Stimulated activated naive CD4-positive, alpha-beta T cell (primary cell): Measurements from ENCODE around the gene AUP1.
"Not testable (repeated sequence)": the region's sequence is repeated elsewhere in the genome, so short reads cannot be mapped to it uniquely, and the experiment has no call there.

Experiments used
- DNase-seq, 6 experiments: peaks; one replicate each; lab custom pipeline; 2025; lab: John Stamatoyannopoulos, UW

AUP1 gene

DNA sequence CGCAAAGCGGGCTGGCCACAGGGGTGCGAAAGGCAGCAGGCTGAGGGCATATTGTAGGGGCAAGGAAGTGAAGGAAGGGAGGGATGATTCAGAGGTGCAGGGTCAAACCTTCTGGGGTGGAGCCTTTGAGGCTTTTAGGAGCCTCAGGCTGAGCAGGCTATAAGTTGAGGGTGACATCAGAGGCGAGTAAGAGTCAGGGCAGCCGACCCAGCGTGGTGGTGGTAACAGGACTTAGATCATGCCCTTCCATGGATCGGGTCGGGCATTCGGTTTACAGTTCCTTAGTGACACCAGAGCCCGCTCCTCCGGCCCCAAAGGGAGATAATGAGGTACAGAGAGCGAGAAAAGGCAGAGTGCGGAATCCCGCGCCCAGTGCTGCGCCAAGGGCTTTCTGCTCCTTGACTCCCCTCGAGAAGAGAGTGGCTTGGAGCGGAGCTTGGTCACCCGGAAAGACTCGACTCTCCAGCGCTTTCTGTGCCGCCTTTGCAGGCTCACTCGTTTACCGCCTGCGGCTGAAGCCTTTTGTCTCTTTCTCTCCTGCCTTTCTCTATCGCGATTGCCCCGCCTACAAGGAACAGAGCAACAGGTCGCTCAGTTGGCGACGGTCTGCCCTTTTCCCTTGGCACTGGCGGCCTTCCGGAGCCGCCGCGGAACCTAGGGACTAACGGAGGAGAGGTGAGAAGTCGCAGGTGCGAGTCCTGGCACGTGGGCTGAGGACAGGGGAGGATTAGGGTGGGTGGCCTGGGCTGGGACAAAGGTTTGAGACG lies 30.8 kb downstream of the AUP1 start:
- peak in 2 of 6 experiments; percentile 27 to 47 for DNase-seq

DNA sequence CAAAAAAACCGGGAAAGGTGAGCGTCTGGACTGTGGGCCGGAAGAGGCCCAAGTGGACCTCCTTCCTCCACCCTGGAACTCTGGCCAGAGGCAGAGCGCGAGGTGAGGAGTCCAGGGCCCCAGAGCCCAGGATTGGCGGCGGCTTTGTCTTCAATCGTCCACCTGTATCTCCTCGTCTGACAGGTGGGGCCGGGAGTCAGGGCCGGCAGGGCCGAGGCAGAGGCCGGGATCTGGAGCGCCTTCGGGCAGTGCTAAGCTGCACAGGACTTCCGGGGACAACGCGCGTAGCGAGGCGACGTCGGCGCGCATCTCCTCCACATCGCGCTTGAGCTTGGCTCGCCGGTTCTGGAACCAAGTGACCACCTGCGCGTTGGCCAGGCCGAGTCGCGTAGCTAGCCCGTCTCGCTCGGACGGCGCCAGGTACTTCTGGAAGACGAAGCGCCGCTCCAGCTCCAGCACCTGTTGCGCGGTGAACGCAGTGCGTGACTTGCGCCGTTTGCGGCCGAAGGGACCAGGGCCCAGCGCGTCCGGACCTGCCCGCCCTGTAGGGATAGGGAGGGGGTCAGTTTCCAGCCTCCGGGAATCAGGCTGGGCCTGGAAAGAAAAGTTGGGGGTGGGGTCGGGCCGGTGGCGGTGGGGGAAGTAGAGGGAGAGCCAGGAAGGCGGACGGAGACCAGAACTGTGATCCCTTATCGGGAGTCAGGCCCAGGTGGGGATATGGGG lies 31.6 kb downstream of the AUP1 start:
- no peak for DNase-seq

DNA sequence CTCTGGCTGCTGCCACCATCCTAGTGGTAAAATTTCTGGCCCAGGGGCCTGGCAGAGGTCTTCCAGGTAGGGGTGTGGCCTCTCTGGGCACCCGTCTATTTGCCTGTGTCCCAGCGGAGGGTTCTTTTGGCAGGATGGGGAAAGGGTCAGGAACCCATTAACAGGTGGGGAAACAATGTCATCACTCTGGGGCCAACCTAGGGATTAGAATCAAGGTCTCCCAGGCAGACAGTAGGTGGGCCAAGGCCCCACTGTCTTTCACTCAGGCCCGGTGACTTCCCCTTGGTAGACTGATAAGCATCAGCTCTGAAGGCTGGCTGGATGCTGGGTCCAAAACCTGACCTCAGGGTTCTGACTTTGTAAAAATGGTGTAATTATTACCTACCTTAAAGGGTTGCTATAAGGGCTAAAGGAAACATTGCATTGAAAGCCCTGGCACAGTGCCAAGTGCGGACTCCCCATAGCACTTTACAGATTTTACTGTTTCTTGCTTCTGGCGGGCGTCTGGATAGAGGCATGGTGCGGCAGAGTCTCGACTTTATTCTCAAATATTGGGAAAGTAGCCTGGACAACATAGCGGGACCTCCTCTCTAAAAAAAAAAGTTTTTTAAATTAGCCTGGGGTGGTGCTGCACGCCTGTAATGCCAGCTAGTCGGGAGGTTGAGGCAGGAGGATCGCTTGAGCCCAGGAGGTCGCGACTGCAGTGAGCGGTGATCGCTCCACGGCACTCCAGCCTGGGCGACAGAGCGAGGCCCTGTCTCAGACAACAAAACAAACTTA lies 32.3 kb downstream of the AUP1 start:
- no peak for DNase-seq

DNA sequence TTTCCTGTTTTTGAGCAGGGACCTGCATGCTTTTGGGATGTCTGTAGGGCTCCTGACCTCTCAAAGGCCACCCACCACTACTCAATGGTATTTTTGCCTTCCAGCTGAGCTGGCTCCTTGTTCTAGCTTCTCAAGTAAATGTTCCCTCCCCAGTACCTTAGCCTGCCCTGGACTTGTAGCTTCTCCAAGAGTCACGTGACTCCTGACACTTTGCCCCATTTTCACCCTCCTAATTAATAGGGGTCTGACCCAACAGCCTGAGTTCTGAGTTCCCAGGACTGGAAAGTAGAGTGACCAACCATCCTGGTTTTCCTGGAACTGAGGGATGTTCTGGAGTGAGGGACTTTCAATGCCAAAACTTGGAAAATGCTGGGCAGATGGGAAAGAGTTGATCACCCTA lies 34.1 kb downstream of the AUP1 start:
- no peak for DNase-seq

DNA sequence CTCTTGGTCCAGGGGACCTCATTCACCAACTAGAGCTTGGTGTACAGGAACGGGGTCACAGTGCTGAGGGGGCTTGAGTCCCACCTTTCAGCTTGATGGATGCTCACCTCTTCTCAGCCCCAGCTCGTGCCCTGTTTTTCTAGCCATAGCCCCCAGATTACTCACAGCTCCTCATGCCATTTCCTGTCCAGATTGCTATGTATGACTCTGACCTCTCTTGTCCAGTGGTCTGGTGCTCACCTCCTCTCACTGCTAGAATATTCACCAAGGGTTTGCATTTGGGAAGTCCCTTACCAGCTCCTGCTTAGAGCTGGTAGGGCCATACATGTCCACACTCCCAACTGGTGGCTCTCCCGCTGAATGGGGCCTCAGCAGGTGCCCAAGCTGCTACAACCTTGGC lies 36.0 kb downstream of the AUP1 start:
- no peak for DNase-seq

DNA sequence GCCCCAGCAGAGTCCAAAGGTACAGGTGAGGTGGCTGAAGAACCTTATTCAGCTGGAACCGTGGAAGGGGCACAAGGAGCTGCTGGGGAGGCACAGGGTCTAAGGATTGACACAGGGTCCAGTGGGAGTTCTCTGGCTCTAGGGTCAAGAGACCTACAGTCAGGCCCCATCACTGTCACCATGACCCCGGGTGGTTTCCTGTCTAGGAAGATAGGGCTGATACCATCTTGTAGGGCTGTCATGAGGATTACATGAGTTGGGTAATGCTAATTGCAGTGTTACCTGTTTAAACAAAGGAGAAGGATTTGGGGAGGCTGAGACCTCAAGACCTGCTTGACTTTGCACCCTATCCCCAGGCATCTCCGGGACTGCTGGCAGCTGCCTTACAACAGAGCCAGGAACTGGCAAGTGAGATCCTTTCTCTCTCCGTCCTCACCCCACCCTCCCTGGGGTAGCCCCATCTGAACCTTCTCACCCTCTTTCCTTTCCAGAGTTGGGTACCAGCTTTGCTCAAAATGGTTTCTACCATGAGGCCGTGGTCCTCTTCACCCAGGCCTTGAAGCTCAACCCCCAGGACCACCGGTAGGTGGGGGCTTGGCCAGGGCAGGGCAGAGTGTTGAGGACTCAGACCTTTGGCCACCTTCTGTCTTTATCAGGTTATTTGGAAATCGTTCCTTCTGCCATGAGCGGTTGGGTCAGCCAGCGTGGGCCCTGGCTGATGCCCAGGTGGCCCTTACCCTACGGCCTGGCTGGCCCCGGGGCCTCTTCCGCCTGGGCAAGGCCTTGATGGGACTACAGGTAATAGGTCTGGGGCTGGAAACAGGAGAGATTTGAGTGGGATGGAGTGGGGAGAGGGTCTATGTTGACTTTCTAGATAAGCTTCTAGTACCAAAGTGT lies 37.6 kb downstream of the AUP1 start:
- no peak for DNase-seq

DNA sequence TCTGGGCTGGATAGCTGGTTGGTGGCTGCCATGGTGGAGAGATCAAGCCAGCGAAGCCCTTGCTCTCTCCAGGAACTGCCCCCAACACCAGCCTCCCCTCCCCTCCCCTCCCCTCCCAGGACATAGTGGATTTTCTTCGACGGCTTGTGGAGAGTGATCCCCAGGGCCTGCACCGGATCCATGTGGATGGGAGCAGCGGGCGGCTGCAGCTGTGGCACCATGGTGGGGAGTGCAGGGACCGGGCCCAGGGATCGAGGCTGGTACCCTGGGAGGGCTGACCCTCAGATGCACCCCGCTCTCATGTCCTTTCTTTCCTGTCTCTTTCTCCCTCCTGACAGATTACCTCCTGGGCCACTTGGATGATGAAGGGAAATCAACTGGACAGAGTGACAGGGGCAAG lies 39.6 kb downstream of the AUP1 start:
- no peak for DNase-seq

DNA sequence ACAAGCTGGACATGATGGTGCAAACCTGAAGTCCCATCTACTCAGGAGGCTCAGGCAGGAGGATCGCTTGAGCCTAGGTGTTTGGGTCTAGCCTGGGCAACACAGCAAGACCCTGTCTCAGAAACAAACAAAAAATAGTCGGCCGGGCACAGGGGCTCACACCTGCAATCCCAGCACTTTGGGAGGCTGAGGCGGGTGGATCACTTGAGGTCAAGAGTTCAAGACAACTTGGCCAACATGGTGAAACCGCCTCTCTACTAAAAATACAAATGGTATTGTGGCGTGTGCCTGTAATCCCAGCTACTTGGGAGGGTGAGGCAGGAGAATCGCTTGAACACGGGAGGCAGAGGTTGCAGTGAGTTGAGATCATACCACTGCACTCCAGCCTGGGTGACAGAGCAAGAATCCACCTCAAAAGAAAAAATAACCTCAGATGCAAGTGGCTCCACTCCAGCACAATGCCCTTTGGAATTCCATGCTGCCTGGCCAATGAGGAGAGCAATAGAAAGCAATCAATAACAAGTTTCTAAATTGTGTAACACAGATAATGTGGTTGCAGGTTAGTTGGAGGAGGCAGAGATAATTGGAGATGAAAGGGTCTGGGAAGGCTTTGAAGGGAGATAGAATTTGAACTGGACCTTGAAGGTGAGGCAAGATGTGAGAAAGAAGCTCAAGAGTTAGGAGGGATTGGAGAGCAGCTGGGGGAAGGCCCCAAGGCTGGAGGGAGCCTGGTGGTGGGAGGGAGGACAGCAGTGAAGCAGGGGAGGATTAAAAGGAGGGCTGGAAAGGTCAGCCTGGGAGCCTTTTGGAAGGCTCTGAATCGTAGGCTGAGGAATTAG lies 40.6 kb downstream of the AUP1 start:
- DNase-seq = no peak

DNA sequence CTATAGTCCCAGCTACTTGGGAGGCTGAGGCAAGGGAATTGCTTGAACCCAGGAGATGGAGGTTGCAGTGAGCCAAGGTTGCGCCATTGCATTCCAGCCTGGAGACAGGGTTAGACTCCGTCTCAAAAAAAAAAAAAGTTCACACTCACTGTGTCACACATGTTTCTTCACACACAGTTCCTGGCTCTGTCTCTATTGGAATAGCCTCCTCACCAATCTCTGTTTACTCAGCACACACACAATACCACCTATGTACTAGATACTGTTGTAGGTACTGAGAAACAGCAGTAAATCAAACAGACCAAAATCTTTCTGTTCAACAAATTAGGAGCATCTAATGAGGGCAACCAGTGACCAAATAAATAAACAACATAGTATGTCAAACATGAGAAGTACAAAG lies 43.4 kb downstream of the AUP1 start:
- no peak for DNase-seq

DNA sequence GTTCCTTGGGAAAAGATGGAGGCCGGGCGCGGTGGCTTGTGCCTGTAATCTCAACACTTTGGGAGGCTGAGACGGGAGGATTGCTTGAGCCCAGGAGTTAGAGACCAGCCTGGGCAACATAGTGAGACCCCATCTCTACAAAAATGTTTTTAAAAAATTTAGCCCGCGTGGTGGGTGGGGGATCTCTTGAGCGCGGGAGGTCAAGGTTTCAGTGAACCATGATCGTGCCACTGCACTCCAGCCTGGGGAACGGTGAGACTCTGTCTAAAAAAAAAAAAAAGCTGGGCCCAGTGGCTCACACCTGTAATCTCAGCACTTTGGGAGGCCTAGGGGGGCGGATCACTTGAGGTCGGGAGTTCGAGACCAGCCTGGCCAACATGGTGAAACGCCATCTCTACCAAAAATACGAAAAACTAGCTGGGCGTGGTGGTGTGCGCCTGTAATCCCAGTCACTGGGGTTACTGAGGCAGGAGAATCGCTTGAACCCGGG lies 45.8 kb downstream of the AUP1 start:
- DNase-seq = not testable (repeated sequence)

DNA sequence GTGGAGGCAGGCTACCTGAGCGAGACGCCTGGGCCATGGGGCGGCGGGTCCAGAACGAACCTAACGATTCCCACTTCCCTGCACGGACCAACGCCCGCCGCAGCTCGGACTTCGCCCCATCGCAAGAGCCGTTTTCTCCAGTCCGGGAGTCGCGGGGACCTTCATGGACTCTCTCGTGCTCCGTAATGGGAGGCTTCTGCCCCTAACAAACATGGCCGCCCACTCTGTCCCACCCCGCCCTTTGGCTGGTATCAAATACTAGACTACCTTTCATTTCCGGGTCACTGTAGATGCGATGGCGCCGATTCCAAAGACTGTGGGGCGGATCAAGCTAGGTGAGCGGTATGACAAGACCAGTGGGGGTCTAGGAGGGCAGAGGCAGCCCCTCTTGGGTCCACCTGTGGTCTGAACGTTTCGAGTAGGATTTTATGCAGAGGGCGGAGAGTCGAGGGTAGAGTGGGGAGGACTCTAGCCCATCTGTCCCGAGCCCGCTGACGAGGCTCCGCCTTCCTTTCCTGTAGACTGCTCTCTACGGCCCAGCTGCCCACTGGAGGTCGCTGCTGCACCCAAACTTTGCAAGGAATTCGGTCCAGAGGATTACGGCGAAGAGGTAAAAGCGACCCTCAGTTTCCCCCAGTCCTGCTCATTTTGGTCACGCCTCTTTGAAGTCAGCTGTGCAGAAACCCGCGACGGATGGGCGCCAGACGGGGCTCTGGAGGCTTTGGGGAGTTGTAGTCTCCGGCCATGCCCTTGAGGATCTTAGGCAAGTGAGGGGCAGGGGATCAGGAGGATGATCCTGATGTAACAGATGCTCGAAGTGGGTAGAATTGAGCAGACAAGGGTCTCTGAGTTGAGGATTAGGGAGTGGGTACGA lies 46.5 kb downstream of the AUP1 start, which contains the start of the genes CCDC142 and TTC31:
TSS of gene CCDC142 (minus strand) at position 198 of the 874 bp plus-strand sequence. CDS start at position 37, 161 bp downstream.
TSS of gene TTC31 (plus strand) at position 281 of the 874 bp plus-strand sequence. CDS start at position 296, 15 bp downstream.
- peak; percentile 88 to 98 (median 95) for DNase-seq

DNA sequence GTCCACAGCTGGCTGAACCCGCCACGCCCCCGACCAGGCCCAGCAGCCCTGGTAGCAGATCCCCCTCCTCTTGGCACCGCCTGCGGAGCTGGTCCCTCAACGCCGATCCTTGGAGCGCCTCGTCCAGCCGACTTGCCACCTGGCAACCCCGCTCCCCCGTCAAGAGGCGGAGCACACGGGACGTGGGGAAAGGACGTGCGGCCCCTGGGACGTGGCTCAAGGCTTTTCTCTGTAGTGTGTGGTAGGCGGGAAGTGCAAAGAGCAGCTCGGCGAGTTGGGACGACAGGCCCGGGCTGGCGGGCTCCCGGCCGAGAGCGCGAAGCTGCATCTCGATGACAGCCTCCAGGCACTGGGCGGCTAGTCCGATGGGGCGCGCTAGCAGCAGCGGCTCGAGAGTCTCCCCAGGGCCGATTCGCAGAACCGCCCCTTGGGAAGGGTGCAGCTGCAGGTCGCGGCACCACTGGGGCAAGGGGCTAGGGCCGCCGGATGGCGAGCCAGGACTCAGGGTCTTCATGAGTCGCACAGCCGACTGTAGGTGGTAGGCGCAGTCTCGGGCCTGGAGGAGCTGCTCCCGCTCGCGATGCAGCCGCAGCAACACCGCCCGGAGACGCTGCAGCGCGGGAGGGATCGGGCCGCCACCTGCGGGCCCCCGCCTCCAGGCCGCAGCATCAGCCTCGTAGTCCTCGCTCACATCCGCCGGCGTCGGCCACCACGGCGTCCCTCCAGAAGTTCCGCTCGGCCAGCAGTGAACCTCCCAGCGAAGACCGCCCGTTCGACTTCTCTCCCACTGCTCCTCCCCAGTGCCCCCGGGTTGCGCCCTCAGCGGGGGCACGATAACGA lies 47.3 kb downstream of the AUP1 start:
- DNase-seq = peak in 3 of 6 experiments; percentile 38 to 74 (median 62)

DNA sequence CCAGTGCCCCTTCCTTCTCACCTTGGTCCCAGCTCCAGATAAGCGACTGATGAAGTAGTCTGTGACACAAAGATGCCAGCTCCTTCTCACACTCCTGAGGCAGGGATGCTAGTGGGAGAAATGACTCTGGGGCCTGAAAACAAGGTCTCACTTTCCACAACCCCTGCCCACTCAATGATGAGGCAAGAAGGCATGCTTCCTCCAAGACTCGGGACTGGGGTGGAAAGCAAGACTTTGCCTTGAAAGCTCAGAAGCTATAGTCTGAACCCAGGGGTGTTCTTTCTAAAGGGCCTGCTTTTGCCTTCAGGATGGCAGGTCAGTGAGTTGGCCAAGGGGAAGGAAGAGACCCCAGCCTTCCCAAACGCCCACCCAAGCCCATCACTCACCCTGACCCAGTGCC lies 48.1 kb downstream of the AUP1 start:
- DNase-seq = no peak
